Retina (tissue), 1 donor: ENCODE data around the gene VSTM4.

ENCODE experiments used
- DNase-seq: peaks from one replicate; pipeline ENCODE4 v3.0.0-alpha.2; 2016

Gene VSTM4

GRCh38 chr10:49038711-49039110 is 76.6 kb downstream of the VSTM4 start:
- DNase-seq = no peak

- DNase-seq = no peak
Observed at GRCh38 chr10:49037187-49037586, 78.1 kb downstream of the VSTM4 start.

DNA sequence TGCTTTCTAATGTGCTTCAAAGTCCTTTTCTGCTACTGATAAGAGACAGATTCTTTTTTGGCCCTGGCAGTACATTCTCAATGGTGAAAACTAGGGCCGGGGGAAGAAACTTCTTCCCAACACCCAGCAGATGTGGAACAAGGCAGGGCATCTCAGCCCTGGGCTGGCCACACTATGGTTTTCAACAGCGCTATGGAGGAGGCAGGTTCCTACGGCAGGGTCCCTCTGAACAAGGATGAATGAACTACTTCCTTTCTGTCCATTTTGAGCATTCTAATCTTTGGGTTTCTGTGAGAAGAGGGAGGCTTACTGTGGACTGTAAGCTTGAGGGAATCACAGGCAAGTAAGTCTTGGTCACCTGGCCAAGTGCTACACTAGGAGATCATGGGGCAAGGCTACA is 78.7 kb downstream of the VSTM4 start:
- DNase-seq = no peak

DNA sequence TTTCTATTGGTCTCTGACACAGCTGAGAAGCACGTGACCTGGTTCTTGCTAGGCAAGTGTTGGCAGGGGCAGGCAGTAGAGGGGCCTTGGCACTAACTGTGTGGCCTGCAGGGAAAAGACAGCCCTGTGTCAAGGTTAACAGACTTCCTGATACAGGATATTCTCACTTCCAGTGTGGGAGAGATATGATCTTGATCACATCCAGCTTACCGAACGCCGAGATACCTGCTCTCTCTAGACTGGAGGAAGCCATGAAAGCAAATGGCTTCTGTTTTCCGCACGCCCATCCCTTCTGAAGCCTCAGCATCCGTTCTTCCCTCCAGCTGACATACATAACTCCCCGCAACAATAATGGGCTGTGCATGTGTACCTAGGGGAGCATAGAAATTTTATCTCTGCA is 79.4 kb downstream of the VSTM4 start:
- DNase-seq = no peak

DNA sequence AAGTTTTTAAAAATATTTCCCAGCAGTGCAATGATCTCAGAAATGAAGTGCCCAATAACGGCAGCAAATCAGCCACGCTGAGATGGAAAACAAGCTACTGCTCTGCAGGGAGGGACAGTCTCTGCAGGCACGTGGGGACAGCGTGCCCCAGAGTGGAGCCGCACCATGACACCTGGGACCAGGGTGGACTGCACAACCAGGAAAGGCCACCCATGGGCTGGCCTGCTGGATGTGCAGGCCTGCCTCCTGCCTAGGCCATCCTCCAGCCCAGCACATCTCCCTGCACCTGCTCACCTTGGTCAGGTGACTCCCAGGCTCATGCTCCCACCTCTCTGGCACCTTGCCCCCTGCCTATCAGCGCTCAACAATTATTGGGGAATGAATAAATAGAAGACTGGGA is 80.4 kb downstream of the VSTM4 start:
- DNase-seq = no peak

- DNase-seq = no peak
Observed at GRCh38 chr10:49033939-49034338, 81.4 kb downstream of the VSTM4 start.

DNA sequence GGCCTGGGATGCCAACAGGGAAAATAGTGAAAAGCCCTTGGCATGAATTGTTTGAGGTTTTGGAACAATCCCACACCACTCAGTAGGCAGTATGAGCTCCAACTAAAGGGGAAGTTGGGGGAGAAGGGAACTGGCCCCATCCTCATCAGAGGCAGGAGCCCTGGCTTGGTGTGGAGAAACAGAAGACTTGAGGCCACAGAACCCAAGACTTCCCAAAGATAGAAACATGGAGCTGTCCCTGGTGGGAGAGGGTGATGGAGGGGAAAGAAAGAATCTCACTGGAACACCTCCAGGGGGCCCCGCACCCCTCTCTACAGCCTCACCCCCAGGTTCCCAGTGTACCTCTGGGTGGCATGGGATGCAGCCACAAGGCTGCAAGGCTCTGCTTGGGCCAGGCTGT is 85.7 kb downstream of the VSTM4 start:
- DNase-seq = no peak

GRCh38 chr10:49028639-49029038 is 86.7 kb downstream of the VSTM4 start:
- no peak for DNase-seq

DNA sequence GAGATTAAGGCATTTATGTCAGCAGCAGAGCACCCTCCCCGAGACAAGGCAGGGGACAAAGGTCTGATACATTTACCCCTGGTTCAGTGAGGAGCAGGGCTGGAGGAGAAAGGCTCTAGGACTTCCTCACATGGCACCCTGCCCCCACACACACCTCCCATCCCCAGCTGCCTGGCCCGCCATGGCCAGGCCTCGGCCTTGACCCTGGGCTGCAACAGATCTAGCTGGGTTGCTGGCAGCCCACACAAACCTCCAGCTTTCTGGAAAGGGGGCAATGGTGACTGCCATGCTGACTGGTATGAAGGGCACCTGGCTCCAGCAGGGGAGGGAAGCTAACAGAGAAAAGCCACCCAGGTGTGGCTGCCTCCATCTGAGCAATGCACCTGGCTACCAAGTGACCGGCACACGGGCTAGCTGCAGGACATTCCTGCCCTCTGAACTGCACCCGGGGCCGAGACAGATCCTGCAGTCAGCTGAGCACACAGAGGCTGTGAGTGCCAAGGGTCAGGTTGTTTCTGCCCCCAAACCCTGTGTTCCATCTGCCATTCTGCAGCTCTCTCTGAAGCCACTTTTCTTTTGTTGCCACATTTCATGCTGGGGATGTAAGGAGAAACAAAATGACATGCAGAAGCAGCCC is 89.9 kb downstream of the VSTM4 start:
- no peak for DNase-seq

GRCh38 chr10:49024484-49024883 is 90.8 kb downstream of the VSTM4 start:
- DNase-seq = no peak

DNA sequence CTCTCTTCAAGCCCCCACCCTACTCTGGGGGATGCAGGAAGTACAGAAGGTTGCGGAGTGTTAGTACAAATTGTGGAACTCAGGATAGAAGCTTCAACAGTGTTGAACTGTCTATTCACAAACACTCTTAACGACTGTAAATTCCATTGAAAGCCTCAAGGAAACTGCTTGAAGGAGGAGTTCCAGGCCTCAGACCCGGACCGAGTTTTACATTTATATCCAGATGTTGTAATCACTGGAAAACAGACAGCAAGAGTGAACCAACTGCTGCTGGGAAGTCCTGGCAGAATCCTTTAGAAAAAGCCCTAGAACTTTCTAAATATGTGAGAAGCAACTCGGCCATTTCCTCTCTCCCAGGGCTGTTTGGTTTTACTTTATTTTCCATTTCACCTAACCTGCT is 91.6 kb downstream of the VSTM4 start:
- DNase-seq = no peak

DNA sequence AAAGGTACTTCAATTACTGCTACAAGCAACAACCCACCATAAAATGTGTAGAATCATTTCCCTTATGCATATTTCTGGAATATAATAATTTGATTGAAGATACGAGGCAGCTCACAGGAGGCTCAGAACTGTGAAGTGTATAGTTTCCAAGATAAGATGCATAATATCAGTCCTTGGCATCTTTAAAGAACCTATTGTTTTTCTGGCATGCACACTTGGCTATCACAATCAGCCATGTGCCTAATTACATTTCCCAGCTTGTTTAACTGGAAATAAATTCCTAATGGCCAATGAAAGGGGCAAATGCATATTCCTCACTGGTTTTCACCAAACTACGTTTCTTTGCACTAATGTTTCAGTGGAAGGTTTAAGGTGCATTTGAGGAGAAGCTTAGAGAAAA is 92.3 kb downstream of the VSTM4 start:
- DNase-seq = no peak

DNA sequence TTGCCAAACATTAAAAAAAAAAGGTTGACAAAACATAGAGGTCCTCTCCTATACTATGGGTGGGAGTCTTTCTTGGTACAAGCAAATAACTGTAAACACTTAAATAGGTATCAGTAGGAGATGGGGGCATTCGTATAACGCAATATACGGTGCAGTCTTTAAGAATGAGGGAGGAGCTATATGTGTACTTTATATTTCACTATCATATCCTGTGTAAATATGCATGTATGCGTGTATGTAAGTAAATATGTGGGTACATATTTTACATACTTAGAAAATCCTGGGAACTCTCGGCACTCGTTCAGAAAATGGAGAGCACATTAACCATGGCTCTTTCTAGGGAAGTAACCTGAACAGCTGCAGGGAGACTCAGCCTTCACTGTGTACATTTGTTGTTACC is 93.6 kb downstream of the VSTM4 start:
- DNase-seq = no peak

GRCh38 chr10:49015700-49016099 is 99.6 kb downstream of the VSTM4 start:
- DNase-seq = no peak

- DNase-seq = no peak
Observed at GRCh38 chr10:49012603-49013002, 102.7 kb downstream of the VSTM4 start.

DNA sequence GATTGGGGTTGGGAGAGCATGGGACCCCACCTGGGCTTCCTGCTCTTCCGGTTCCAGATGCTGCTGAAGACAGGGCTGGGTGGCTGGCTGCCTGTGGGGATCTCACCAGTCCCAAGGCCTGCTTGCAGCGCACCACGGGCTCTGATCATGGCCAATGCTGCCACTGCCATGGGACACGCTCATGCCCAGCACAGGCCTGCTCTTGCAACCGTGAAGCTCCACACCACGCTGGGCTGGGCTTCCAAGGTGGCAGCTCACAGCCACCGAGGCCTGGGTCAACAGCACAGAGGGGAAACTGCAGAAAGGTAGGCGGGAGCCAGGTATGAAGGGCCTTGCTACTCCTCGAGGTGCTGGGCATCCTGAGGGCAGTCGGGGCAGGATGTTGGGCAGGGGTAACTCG is 103.6 kb downstream of the VSTM4 start:
- no peak for DNase-seq

DNA sequence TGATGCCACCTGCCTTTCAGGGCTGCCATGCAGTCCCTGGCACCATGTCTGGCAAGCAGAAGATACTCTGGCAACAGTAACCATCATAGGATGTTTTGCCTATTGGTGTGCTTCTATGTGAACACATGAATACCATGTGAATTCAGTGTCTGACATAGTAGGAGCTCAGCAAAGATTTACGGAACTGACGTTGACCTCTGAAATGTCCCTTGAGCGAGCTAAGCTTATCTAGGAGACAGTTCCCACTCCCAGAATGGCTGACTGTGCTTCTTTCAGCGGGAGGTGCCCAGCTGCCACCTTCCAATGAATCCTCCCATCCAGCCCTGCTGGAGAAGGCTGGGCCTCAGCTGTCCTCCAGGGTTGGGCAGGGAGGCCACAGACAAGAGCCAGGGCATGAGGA is 104.5 kb downstream of the VSTM4 start:
- no peak for DNase-seq

DNA sequence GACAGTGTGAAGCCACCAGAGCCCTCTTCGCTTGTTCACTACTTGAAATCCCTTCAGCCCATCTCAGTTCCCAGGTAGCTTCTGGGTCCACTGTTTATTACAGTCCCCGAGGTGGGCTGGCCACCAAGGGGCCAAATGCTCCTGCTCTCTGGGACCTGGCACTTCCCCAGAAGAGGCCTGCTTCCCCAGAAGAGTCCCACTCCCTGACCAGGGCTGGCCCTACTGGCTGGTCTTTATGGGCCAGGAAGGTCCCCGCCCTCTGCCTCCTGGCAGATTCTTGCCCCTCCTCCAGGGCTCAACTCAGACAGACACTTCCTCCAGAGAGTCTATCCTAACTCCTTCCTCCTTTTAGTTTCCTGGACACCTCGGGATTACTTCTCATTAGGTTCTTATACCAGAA is 105.0 kb downstream of the VSTM4 start:
- no peak for DNase-seq

DNA sequence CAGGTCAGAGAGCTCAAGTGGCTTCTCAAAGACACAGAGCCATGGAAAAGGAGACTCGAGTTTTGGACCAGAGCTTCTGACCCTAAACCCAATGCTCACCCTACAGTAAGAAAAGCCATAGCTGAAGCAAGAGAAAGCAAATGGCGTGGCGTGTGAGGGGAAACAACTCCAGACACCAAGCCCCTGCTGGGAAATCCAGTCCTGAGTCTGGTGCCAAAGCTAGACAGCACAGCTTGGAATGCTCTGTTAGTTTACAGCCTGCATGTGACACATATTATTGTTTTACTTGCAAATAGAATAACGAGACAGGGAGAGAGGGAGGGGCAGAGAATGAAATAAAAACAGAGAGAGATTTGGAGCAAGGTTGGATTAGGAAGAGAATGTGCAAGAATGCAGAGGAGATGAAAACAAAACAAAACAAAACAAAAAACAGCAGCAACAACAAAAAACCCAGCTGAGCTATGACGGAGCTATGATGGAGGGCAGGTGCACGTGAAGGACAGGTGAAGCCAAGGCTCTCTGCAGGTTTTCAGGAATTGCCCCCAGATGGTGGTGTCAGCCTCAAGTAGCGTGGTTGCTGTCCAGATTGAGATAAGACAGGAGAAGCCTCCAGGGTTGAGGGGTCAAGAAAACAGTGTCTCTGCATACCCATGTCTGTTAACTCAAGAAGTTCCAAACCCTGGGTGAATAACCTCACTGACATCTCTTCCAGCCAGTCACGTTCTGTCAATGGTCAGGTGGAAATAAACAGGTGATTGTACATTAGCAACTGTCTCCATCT is 105.9 kb downstream of the VSTM4 start:
- DNase-seq = no peak

GRCh38 chr10:49008505-49009198 is 106.7 kb downstream of the VSTM4 start:
- no peak for DNase-seq

GRCh38 chr10:49008091-49008490 is 107.2 kb downstream of the VSTM4 start:
- DNase-seq = no peak

GRCh38 chr10:49007129-49007528 is 108.2 kb downstream of the VSTM4 start:
- no peak for DNase-seq

- no peak for DNase-seq
Observed at GRCh38 chr10:49005270-49005669, 110.1 kb downstream of the VSTM4 start.
